K562 (cell line): ENCODE results near the gene FCGR3B. TPM values are rescaled to one million over a fixed set of nuclear protein-coding genes. Genes with fewer than 3 reads are reported as not detected.
"Not testable (repeated sequence)": the region's sequence is repeated elsewhere in the genome, so short reads cannot be mapped to it uniquely, and the experiment has no call there.

Source experiments
- ATAC-seq: fragments of 200-7000 bp; cut with Tn5 transposase; 3 replicates; pipeline ENCODE4 v1.9.1; 2020; ENCODE audit warnings: moderate library complexity
- BruUV-seq: library from RNA; stranded (reverse); fragments of 400-500 nt; replicated peaks from 2 replicates; lab custom pipeline; 2021; lab: Mats Ljungman, UMichigan
- CTCF ChIA-PET: fragments of 300-600 bp; formaldehyde crosslinking; extraction: SDS; loops from one replicate; lab custom pipeline; 2021; ENCODE audit warnings: low intra/inter-chr PET ratio; lab: Yijun Ruan, JAX
- POLR2A ChIA-PET: fragments of 300-600, 350-650 bp; sonication (Branson Sonifier 250); formaldehyde crosslinking; extraction: SDS; loops from one replicate; lab custom pipeline; 2021; ENCODE audit warnings: antibody characterized with exemption, inconsistent platforms; lab: Yijun Ruan, JAX
- DNase-seq, 4 experiments: peaks; one replicate each; pipeline versions ENCODE4 v3.0.0 to v3.0.0-alpha.2; 2011 to 2018; ENCODE audit warnings: low spot score in 3 of 4, mixed read lengths in 3 of 4; ENCODE audit errors: extremely low read depth in 1 of 4
- FAIRE-seq: peaks from 2 replicates; lab custom pipeline; 2011; peaks lifted over from hg19 to GRCh38; lab: Jason Lieb, UNC
- H2AFZ ChIP-seq: 2 replicates; pipeline ENCODE4 v1.6.0; 2011; ENCODE audit warnings: low read depth, low read length, control low read depth, inconsistent platforms
- H3K27ac ChIP-seq: fragments of 200-600 bp; 3 replicates; pipeline ENCODE4 v1.8.0; 2011; ENCODE audit warnings: low read depth, mild to moderate bottlenecking, control low read depth, inconsistent platforms, low read length, moderate library complexity, mixed read lengths; ENCODE audit errors: extremely low read depth
- H3K27me3 ChIP-seq, 2 experiments: fragments of 300-600 bp in 1 of 2; 2 replicates in 1 of 2; 3 replicates in 1 of 2; pipeline versions ENCODE4 v1.6.0 to v1.8.0; 2011; ENCODE audit warnings: inconsistent platforms in 2 of 2, low read length in 2 of 2, mild to moderate bottlenecking in 1 of 2, mixed read lengths in 1 of 2, moderate library complexity in 1 of 2; ENCODE audit not compliant: control insufficient read depth in 2 of 2, insufficient read depth in 2 of 2
- H3K36me3 ChIP-seq: fragments of 300-600 bp; 3 replicates; pipeline ENCODE4 v1.8.0; 2011; ENCODE audit warnings: mild to moderate bottlenecking, low read length, inconsistent platforms; ENCODE audit not compliant: control insufficient read depth, insufficient read depth
- H3K4me1 ChIP-seq, 2 experiments: fragments of 200-600 bp in 1 of 2; replicated peaks in 1 of 2; 2 replicates in 1 of 2; 3 replicates in 1 of 2; pipeline versions ENCODE4 v1.5.1 to v1.8.0; 2011; ENCODE audit warnings: inconsistent platforms in 2 of 2, low read length in 2 of 2, mild to moderate bottlenecking in 1 of 2, mixed read lengths in 1 of 2, moderate library complexity in 1 of 2; ENCODE audit not compliant: control insufficient read depth in 2 of 2, insufficient read depth in 2 of 2
- H3K4me2 ChIP-seq: 2 replicates; pipeline ENCODE4 v1.6.1; 2011; ENCODE audit warnings: low read length, control low read depth, inconsistent platforms, mixed read lengths; ENCODE audit not compliant: insufficient read depth
- H3K4me3 ChIP-seq: fragments of 200-600 bp; sonication (generic), shearing (Covaris generic); 2 replicates; pipeline ENCODE4 v1.5.1; 2016; ENCODE audit warnings: control low read depth, inconsistent platforms
- H3K79me2 ChIP-seq: fragments of 200-600 bp; 3 replicates; pipeline ENCODE4 v1.8.0; 2011; ENCODE audit warnings: low read length, inconsistent platforms; ENCODE audit not compliant: control insufficient read depth, insufficient read depth
- H3K9ac ChIP-seq, 2 experiments: 2 replicates each; pipeline versions ENCODE4 v1.6.0 to v1.6.1; 2011; ENCODE audit warnings: low read depth in 2 of 2, low read length in 2 of 2, control low read depth in 1 of 2, inconsistent platforms in 1 of 2, mild to moderate bottlenecking in 1 of 2, mixed read lengths in 1 of 2; ENCODE audit not compliant: insufficient read depth in 1 of 2
- H3K9me1 ChIP-seq: one replicate; pipeline ENCODE4 v1.6.0; 2011; ENCODE audit warnings: inconsistent platforms, mild to moderate bottlenecking, low read length, moderate library complexity; ENCODE audit not compliant: control insufficient read depth, insufficient read depth
- H3K9me3 ChIP-seq: replicated peaks from 2 replicates; pipeline ENCODE4 v1.5.1; 2011; ENCODE audit warnings: low read depth, low read length, inconsistent platforms; ENCODE audit not compliant: control insufficient read depth, insufficient read depth
- H4K20me1 ChIP-seq: replicated peaks from 2 replicates; pipeline ENCODE4 v1.6.1; 2011; ENCODE audit warnings: low read length, inconsistent platforms, mixed read lengths; ENCODE audit not compliant: control insufficient read depth, insufficient read depth
- ATF6 ChIP-seq: sonication (generic); formaldehyde crosslinking; IDR thresholded peaks from 2 replicates; pipeline ENCODE4 v1.4.0; 2020; ENCODE audit warnings: mild to moderate bottlenecking, missing genetic modification reagents
- BCOR ChIP-seq: fragments of 450-650 bp; IDR thresholded peaks from 2 replicates; pipeline ENCODE4 v1.6.1; 2016
- CC2D1A ChIP-seq: fragments of 450-650 bp; IDR thresholded peaks from 2 replicates; pipeline ENCODE4 v1.6.1; 2017; ENCODE audit warnings: mild to moderate bottlenecking
- CEBPB ChIP-seq: fragments of 450-650 bp; IDR thresholded peaks from 2 replicates; pipeline ENCODE4 v1.6.1; 2016; ENCODE audit warnings: missing genetic modification characterization, missing compliant biosample characterization
- GATA2 ChIP-seq: sonication (generic); formaldehyde crosslinking; IDR thresholded peaks from 2 replicates; pipeline ENCODE4 v1.4.0; 2020; ENCODE audit warnings: mild to moderate bottlenecking, missing genetic modification reagents
- HDAC1 ChIP-seq, 2 experiments: fragments of 450-650 bp; IDR thresholded peaks; 2 replicates each; pipeline ENCODE4 v1.6.1; 2016 to 2017; ENCODE audit warnings: inconsistent platforms in 1 of 2, mild to moderate bottlenecking in 1 of 2, moderate library complexity in 1 of 2
- HDAC2 ChIP-seq: fragments of 450-650 bp; IDR thresholded peaks from 2 replicates; pipeline ENCODE4 v1.6.1; 2016; ENCODE audit warnings: mild to moderate bottlenecking
- JUND ChIP-seq, 2 experiments: IDR thresholded peaks; 2 replicates in 1 of 2; 3 replicates in 1 of 2; pipeline ENCODE4 v1.6.1; 2011; ENCODE audit warnings: borderline replicate concordance in 2 of 2, low read depth in 2 of 2, low read length in 2 of 2, improper control_type of control experiment in 1 of 2, missing biosample characterization in 1 of 2, missing genetic modification characterization in 1 of 2, missing genetic modification reagents in 1 of 2
- KDM1A ChIP-seq, 2 experiments: fragments of 450-650 bp; IDR thresholded peaks; 2 replicates each; pipeline ENCODE4 v1.6.1; 2016; ENCODE audit warnings: mild to moderate bottlenecking in 2 of 2
- NFIC ChIP-seq: fragments of 450-650 bp; IDR thresholded peaks from 2 replicates; pipeline ENCODE4 v1.6.1; 2017; ENCODE audit warnings: mild to moderate bottlenecking, inconsistent platforms
- NR1H2 ChIP-seq: sonication (generic); formaldehyde crosslinking; IDR thresholded peaks from 2 replicates; pipeline ENCODE4 v1.4.0; 2020; ENCODE audit warnings: mild to moderate bottlenecking, missing genetic modification reagents
- PHF20 ChIP-seq: fragments of 450-650 bp; IDR thresholded peaks from 2 replicates; pipeline ENCODE4 v1.6.1; 2018; ENCODE audit not compliant: partially characterized antibody
- RBM25 ChIP-seq: fragments of 200-400 bp; formaldehyde crosslinking; IDR thresholded peaks from 2 replicates; pipeline ENCODE4 v1.6.1; 2018; ENCODE audit warnings: low read length, low read depth, moderate library complexity; ENCODE audit not compliant: severe bottlenecking
- RCOR1 ChIP-seq, 2 experiments: IDR thresholded peaks; 2 replicates each; pipeline ENCODE4 v1.6.1; 2012; ENCODE audit warnings: low read depth in 2 of 2, low read length in 2 of 2, borderline replicate concordance in 1 of 2, improper control_type of control experiment in 1 of 2
- SMARCA5 ChIP-seq: fragments of 450-650 bp; IDR thresholded peaks from 2 replicates; pipeline ENCODE4 v1.6.1; 2016
- TRIM24 ChIP-seq, 2 experiments: fragments of 450-650 bp; IDR thresholded peaks; 2 replicates each; pipeline ENCODE4 v1.6.1; 2016
- ZNF146 ChIP-seq: IDR thresholded peaks from one replicate; pipeline ENCODE4 v1.6.1; 2018; ENCODE audit warnings: missing compliant biosample characterization; ENCODE audit not compliant: unreplicated experiment
- WGBS: fragments of 100-300 bp; shearing (Covaris generic); methylation state at CpG from one replicate; pipeline ENCODE4 v1.1.6; 2016; ENCODE audit warnings: low coverage, mixed read lengths; ENCODE audit not compliant: insufficient coverage; ENCODE audit errors: missing lambda C conversion rate; 5-methylcytosine and 5-hydroxymethylcytosine counted together
- in situ Hi-C: fragments of 300-500 bp; cut with MboI; formaldehyde crosslinking; loops from 4 replicates; pipeline ENCODE4 v1.15.0; 2018; ENCODE audit warnings: inconsistent platforms, mixed read lengths
- intact Hi-C: fragments of 100-400 bp; cut with micrococcal nuclease; formaldehyde crosslinking; loops from 2 replicates; pipeline ENCODE4 v1.14.2; 2022
- polyA plus RNA-seq, 8 experiments: library from polyadenylated mRNA; depleted of rRNA in 4 of 8; stranded (reverse) in 5 of 8; unstranded in 3 of 8; fragments of >200 nt; fragmentation: Nextera tagmentation in 2 of 8; fragmentation: Illumina TruSeq in 1 of 8; extraction: Ambion mirVana in 2 of 8; extraction: Trizol in 1 of 8; gene quantifications; 2 replicates each; pipeline versions ENCODE4 v1.2.1 to v1.2.3, GENCODE V29; 2011 to 2014; ENCODE audit warnings: inconsistent platforms in 1 of 8, missing spikeins in 1 of 8
- total RNA-seq, 7 experiments: library from RNA; depleted of rRNA in 6 of 7; stranded (reverse); fragments of >200 nt in 6 of 7; fragmentation: Illumina TruSeq in 2 of 7; extraction: Trizol in 2 of 7; gene quantifications; 2 replicates each; pipeline versions ENCODE4 v1.2.1 to v1.2.3, GENCODE V29; 2011 to 2021; ENCODE audit warnings: low replicate concordance in 1 of 7

FCGR3B gene
- total and polyA plus RNA-seq, 9 of the 15 experiments (the other 6 are each of a cell fraction or from before 2014, with no cell fraction given): 0.18 to 1.1 (median 0.40) TPM

- peak; percentile 36; the same call in 1 of the 2 replicates for TF ChIP-seq JUND (IDR thresholded peaks at IDR 0.05; ENCODE audit: borderline replicate concordance, low read depth, low read length)
- TF ChIP-seq JUND (tag; IDR thresholded peaks at IDR 0.05; ENCODE audit: borderline replicate concordance, low read depth, low read length): not testable (repeated sequence)
Observed at GRCh38 chr1:161621181-161622000, 9.6 kb downstream of the FCGR3B start (continued).

GRCh38 chr1:161620399-161620798 lies 10.6 kb downstream of the FCGR3B start:
- intact Hi-C loops: loop anchor here (10.0 kb wide), 1 partner anchor 136 kb away; no protein-coding TSS in a partner anchor

More at GRCh38 chr1:161620399-161620798, 10.6 kb downstream of the FCGR3B start:
- H3K9me3 ChIP-seq, H3K4me2 ChIP-seq, POLR2A ChIA-PET, H3K4me3 ChIP-seq, CTCF ChIA-PET, H2AFZ ChIP-seq, H3K36me3 ChIP-seq, BruUV-seq, H3K4me1 ChIP-seq: not testable (repeated sequence)
- Histone ChIP-seq H3K9ac (0 out of 4 replicates have a peak overlapping the region, but pooled peaks of 1 of the 2 experiments have one; percentile 80), H3K79me2 (peaks cover 12% of the 10 kb centered on the region; the same call in 2 of the 3 replicates)
- in situ Hi-C loops: loop anchor here (5.0 kb wide), 1 partner anchor 78 kb away; no protein-coding TSS in a partner anchor
- TF ChIP-seq RCOR1 (IDR thresholded peaks at IDR 0.05; ENCODE audit: borderline replicate concordance in 1 of 2, low read depth in 2 of 2, low read length in 2 of 2) (peak in 1 of 2 experiments; percentile 36; a peak in 1 of 4 replicates), BCOR (peak; percentile 94), ATF6 (CRISPR knock-in tag) (0 out of 2 replicates have a peak, but pooled peaks have one; percentile 37), GATA2 (0 out of 2 replicates have a peak, but pooled peaks have one; percentile 12), HDAC1 (IDR thresholded peaks at IDR 0.05) (peak in 1 of 2 experiments; percentile 47; a peak in 2 of 4 replicates), NR1H2 (0 out of 2 replicates have a peak, but pooled peaks have one; percentile 52), CC2D1A (0 out of 2 replicates have a peak, but pooled peaks have one; percentile 38), PHF20 (peak; percentile 23), ZNF146 (CRISPR knock-in tag) (peak; percentile 98), NFIC (peak; percentile 53), TRIM24 (IDR thresholded peaks at IDR 0.05) (peak in 1 of 2 experiments; percentile 16; a peak in 1 of 4 replicates), HDAC2 (peak; percentile 86; the same call in 1 of the 2 replicates), KDM1A (IDR thresholded peaks at IDR 0.05) (peak; percentile 69 to 90), RBM25 (peak; percentile 55), SMARCA5 (peak; percentile 77), CEBPB (tag) (peak; percentile 72)
- TF ChIP-seq, all 486 proteins: peak for 16; not testable (repeated sequence) for 470
- not testable (repeated sequence) for FAIRE-seq, H3K27me3 ChIP-seq, DNase-seq, H4K20me1 ChIP-seq, H3K9me1 ChIP-seq, ATAC-seq, H3K27ac ChIP-seq
- WGBS: 75% methylated on average over 7 of the region's 7 CpGs
